ENCODE results near the gene SIL1.

The SIL1 gene

DNA sequence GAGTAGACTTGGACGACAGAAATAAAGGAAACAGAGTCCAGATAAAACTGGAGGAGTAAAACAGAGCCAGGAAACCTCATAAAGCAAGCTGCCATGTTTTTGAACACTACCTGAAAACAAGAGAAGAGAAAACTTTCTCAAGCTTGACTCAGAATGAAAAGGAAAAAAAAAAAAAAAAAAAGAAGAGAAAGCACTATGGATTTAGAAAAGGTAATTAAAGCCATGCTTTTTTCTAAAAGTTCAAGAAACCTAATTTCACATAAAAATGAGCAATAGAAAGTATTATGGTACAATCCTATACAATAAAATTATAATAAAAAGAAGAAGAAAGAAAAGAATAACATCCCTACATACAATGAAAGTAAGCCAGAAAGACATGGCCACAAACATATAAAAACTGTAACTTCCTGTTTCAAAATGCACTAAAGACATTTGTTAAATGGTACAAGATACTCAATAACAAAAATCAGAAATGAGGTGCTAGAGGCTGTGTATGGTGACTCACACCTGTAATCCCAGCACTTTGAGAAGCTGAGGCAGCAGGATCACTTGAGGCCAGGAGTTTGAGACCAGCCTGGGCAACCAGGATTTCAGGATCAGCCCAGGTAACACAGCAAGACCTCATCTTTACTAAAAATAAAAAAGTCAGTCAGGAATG is 129.5 kb downstream of the SIL1 start:
- TF ChIP-seq, protein P1, sequence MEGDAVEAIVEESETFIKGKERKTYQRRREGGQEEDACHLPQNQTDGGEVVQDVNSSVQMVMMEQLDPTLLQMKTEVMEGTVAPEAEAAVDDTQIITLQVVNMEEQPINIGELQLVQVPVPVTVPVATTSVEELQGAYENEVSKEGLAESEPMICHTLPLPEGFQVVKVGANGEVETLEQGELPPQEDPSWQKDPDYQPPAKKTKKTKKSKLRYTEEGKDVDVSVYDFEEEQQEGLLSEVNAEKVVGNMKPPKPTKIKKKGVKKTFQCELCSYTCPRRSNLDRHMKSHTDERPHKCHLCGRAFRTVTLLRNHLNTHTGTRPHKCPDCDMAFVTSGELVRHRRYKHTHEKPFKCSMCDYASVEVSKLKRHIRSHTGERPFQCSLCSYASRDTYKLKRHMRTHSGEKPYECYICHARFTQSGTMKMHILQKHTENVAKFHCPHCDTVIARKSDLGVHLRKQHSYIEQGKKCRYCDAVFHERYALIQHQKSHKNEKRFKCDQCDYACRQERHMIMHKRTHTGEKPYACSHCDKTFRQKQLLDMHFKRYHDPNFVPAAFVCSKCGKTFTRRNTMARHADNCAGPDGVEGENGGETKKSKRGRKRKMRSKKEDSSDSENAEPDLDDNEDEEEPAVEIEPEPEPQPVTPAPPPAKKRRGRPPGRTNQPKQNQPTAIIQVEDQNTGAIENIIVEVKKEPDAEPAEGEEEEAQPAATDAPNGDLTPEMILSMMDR (IDR thresholded peaks at IDR 0.05; ENCODE audit: control extremely low read depth, extremely low read depth, low read depth, missing control alignments): no peak
- POLR2A ChIA-PET: no interaction called here
- no peak for DNase-seq (ENCODE audit: extremely low spot score)
- CTCF ChIA-PET: interaction anchor here (1.2 kb wide), 1 partner anchor 12 kb away, joined by 5 read pairs; no protein-coding TSS in a partner anchor

DNA sequence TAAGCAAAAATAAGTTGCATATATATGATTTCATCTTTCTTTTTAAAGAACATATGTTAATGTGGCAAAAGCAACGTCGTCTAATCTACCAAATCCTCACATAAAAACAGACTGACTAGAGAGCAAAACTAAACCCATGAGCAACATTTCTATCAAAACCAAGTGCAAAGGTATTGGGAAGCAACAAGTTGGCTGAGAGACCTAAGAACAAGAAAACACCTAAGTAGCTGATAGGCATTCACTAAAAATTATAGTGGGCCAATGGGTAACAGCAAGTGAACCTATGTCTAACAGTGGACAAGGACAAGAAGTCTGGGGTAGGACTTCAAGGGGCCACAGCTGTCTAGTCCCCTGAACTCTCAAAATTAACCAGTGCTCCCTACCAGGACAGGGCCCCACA is 130.1 kb downstream of the SIL1 start:
- DNase-seq (ENCODE audit: extremely low spot score): no peak
- CTCF ChIA-PET: interaction anchor here (1.2 kb wide), 1 partner anchor 13 kb away, joined by 5 read pairs; no protein-coding TSS in a partner anchor
- POLR2A ChIA-PET: no interaction called here
- TF ChIP-seq, protein P1 (IDR thresholded peaks at IDR 0.05; ENCODE audit: control extremely low read depth, extremely low read depth, low read depth, missing control alignments): no peak

DNA sequence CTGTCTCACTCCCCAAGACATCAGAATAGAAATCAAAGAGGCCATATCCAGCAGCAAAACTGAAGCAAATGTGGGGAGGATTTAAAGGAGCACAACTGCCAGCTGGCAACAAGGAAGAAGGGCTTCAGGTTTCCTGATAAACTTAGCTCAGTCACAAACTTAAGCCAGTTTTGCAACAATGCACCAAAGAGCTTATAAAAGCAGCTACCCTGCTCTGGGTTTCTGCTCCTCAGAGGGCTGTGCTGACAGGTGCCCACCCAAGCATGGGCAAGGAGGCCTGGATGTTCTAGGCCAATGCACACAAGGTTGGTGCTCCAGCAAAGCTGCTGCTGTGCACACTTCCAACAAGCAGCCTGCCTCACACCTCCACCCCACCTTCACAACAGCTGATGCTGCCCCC is 132.9 kb downstream of the SIL1 start:
- DNase-seq (ENCODE audit: extremely low spot score): no peak
- POLR2A ChIA-PET: no interaction called here
- CTCF ChIA-PET: interaction anchor here (1.0 to 2.5 kb wide), 3 partner anchors 15 to 46 kb away, joined by 3 to 8 read pairs (median 3); no protein-coding TSS in a partner anchor
- TF ChIP-seq, protein P1 (IDR thresholded peaks at IDR 0.05; ENCODE audit: control extremely low read depth, extremely low read depth, low read depth, missing control alignments): no peak

DNA sequence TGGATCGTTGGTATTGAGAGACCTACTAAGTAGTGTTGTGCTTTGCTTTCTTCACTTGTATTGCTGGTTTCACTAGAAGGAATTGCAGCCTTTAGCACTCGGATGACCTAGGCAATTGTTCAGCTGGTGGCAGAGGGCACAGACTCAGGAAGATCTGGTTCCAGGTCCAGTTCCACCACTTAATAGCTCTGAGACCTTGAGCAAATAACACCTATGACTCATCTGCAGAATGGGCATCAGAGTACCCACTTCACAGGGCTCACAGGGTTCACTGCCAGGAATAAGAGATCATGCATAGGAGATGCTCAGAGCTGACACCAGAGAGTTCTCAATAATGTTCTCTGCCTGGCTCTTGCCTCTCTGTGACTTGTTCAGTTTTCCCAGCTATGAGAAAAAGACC is 133.6 kb downstream of the SIL1 start:
- POLR2A ChIA-PET: no interaction called here
- CTCF ChIA-PET: interaction anchor here (1.1 to 2.5 kb wide), 4 partner anchors 13 to 274 kb away, joined by 3 to 8 read pairs (median 4); no protein-coding TSS in a partner anchor
- no peak for DNase-seq (ENCODE audit: extremely low spot score)
- TF ChIP-seq, protein P1 (IDR thresholded peaks at IDR 0.05; ENCODE audit: control extremely low read depth, extremely low read depth, low read depth, missing control alignments): no peak

DNA sequence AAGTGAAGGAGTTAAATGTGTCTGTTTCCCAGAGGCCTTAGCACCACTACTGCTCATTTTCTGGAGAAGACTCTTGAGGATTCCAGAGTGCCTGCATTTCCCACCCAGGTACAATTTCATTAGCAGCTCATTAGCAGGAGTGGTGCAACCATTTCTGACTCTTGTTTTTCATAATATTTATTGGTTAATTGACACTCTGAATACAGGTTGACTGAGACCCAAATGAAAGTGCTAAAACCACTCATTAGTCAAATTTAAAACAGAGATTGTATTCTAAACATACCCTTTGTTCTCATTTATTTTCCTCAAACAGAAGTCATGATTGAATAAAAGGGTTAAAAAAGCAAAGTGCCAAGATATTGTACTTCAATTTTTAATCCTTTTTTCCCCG is 134.5 kb downstream of the SIL1 start:
- POLR2A ChIA-PET: no interaction called here
- no peak for DNase-seq (ENCODE audit: extremely low spot score)
- CTCF ChIA-PET: interaction anchor here (1.2 to 2.5 kb wide), 3 partner anchors 16 to 273 kb away, joined by 3 to 8 read pairs (median 3); no protein-coding TSS in a partner anchor
- TF ChIP-seq, protein P1 (IDR thresholded peaks at IDR 0.05; ENCODE audit: control extremely low read depth, extremely low read depth, low read depth, missing control alignments): no peak

DNA sequence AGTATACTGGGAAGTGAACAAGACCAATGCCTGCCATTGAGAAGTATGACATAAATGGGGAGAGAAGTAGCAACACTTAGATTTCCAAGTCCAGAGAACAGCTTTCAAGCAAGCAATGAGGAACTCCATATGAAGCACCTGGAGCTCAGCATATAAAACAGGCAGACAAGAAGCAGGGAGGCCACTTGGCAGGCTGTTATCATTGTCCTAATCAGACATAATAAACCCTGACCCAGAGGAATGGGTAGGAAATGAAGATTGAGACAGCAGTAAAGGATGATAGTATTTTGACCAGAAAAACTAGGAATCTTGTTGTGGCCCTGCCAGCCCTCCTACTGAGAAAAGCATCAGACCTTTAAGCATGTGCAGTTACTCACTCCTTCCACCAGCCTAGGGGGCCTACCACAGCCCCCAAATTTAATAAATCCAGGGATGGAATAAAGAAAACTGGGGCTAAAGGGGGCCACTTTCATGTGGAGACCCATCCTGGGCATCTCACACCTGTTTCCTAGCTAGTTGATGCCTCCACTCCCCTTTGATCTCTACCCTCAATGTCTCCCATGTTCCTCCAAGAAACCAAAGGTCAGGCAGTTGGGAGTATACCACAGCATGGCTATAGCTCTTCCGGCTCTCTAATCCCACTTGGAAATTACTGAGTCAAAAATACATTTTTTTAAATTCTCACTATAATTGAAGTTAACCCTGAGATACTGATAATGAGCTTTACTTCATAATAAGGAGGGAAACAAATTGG is 135.1 kb downstream of the SIL1 start:
- CTCF ChIA-PET: interaction anchor here (0.7 to 2.5 kb wide), 4 partner anchors 9 to 273 kb away, joined by 3 to 8 read pairs (median 3); no protein-coding TSS in a partner anchor
- POLR2A ChIA-PET: no interaction called here

More for the DNA sequence above, 135.1 kb downstream of the SIL1 start:
- DNase-seq (ENCODE audit: extremely low spot score): no peak
- TF ChIP-seq, protein P1 (IDR thresholded peaks at IDR 0.05; ENCODE audit: control extremely low read depth, extremely low read depth, low read depth, missing control alignments): no peak
